K562 (cell line): ENCODE measurements around the gene SLC9A2.
A peak's percentile ranks its signal among the peaks of the same experiment; 100 is the strongest.

Source experiments
- PATZ1 ChIP-seq: fragments of 250-450 bp; sonication (Bioruptor Pico); IDR thresholded peaks from 2 replicates; pipeline ENCODE4 v1.5.0; 2020; ENCODE audit warnings: mild to moderate bottlenecking, borderline replicate concordance
- SRF ChIP-seq, 2 experiments: fragments of 250-450, 450-650 bp in 1 of 2; sonication (Bioruptor Pico) in 1 of 2; sonication (generic) in 1 of 2; formaldehyde crosslinking; IDR thresholded peaks; 2 replicates each; pipeline versions ENCODE4 v1.5.0 to v1.5.1; 2020 to 2022; ENCODE audit warnings: mild to moderate bottlenecking in 1 of 2, missing genetic modification reagents in 1 of 2
- TRIM28 ChIP-seq: fragments of 450-650 bp; IDR thresholded peaks from 2 replicates; pipeline ENCODE4 v1.6.1; 2017
- USF1 ChIP-seq: sonication (generic); formaldehyde crosslinking; IDR thresholded peaks from 2 replicates; pipeline ENCODE4 v1.9.0; 2022; ENCODE audit warnings: mild to moderate bottlenecking, missing genetic modification reagents
- ZNF224 ChIP-seq: sonication (generic); formaldehyde crosslinking; IDR thresholded peaks from 2 replicates; pipeline ENCODE4 v1.8.0; 2022; ENCODE audit warnings: mild to moderate bottlenecking, missing genetic modification reagents

GRCh38 chr2:102664471-102664909 lies 45.1 kb downstream of the SLC9A2 start:
- TF ChIP-seq TRIM28 = no peak
- peak; percentile 86 to 99 for TF ChIP-seq SRF (CRISPR knock-in tag; IDR thresholded peaks at IDR 0.05)
- peak; percentile 60 for TF ChIP-seq USF1 (CRISPR knock-in tag)
- TF ChIP-seq PATZ1 = no peak
- TF ChIP-seq ZNF224 (CRISPR knock-in tag) = no peak
